Mucosa of stomach (tissue), 1 donor: ENCODE results near the gene NAPEPLD.
"Not testable (repeated sequence)": the region's sequence is repeated elsewhere in the genome, so short reads cannot be mapped to it uniquely, and the experiment has no call there.

Experiments
- H3K27me3 ChIP-seq: one replicate; pipeline ENCODE4 v1.7.0; 2013; ENCODE audit warnings: mild to moderate bottlenecking, low read length; ENCODE audit not compliant: control insufficient read depth, insufficient read depth
- H3K36me3 ChIP-seq: one replicate; pipeline ENCODE4 v1.7.0; 2013; ENCODE audit warnings: low read length; ENCODE audit not compliant: control insufficient read depth, insufficient read depth
- H3K4me1 ChIP-seq: one replicate; pipeline ENCODE4 v1.7.0; 2013; ENCODE audit warnings: mild to moderate bottlenecking, low read length; ENCODE audit not compliant: control insufficient read depth, insufficient read depth
- H3K4me3 ChIP-seq: one replicate; pipeline ENCODE4 v1.7.0; 2013; ENCODE audit warnings: low read length
- H3K9ac ChIP-seq: one replicate; pipeline ENCODE4 v1.7.0; 2013; ENCODE audit warnings: mild to moderate bottlenecking, low read length, moderate library complexity
- H3K9me3 ChIP-seq: one replicate; pipeline ENCODE4 v1.7.0; 2013; ENCODE audit warnings: mild to moderate bottlenecking, low read length, moderate library complexity; ENCODE audit not compliant: control insufficient read depth
- donor health status: Pancreatic carcinoma.

Gene NAPEPLD

DNA sequence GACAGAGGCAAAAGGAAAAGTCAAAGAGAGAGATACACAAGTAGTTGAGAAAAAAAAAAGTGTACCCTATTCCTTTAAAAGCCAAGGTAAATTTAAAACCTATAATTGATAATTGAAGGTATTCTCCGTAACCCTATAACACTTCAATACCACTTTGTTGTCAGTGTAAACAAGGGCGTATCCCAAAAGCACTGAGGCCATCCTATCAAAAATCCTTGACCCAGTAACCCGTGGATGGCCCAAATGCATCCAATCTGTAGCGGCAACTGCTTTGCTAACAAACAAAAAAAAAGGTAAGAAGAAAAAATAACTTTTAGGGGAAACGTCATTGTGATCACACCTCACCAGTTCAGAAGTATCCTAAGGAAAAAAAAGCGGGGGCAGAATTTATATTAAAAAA lies 5.1 kb upstream of the NAPEPLD start:
- Histone ChIP-seq H3K9ac (no peak overlapping the region), H3K27me3 (no peaks in the 10 kb centered on the region), H3K4me1 (peaks cover 25% of the 10 kb centered on the region)

DNA sequence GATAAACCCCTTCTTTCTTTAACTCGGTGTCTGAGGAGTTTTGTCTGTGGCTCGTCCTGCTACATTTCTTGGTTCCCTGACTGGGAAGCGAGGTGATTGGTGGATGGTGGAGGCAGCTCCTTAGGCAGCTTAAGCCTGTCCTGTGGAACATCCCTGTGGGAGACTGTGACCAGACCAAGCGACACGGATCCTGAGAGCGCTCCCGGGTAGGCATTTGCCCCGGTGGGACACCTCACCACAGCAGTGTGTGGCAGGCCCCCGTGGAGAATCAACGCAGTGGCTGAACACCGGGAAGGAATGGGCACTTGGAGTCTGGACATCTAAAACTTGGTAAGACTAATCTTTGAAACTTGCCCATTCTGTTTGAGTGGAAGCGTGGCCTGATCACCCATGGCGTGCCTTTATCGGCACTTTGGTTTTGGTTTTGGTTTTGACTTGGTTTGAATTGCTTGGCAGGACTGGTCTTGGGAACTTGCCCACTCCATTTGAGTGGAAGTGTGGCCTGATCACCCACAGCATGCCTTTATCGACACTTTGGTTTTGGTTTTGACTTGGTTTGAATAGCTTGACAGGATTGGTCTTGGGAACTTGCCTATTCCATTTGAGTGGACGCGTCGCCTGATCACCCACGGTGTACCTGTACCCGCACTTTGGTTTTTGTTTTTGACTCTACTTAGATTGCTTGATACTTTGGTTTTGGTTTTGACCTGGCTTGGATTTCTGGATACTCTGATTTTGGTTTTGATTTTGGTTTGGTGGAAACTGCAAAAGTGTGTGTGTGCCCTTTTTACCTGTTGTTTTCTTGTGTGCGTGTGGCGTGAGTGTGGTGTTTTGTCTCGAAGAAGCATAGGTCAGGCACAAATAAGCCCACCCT lies 4.1 kb upstream of the NAPEPLD start:
- H3K9me3 ChIP-seq, H3K27me3 ChIP-seq, H3K9ac ChIP-seq, H3K36me3 ChIP-seq, H3K4me3 ChIP-seq: not testable (repeated sequence)
- peaks cover 25% of the 10 kb centered on the region for H3K4me1 ChIP-seq

More for the DNA sequence above, 5.1 kb upstream of the NAPEPLD start:
- H3K4me3 ChIP-seq = no peak overlapping the region
- H3K9me3 ChIP-seq = no peaks in the 10 kb centered on the region
- H3K36me3 ChIP-seq = no peaks in the 10 kb centered on the region

- peaks cover 25% of the 10 kb centered on the region for H3K4me1 ChIP-seq
- H3K27me3 ChIP-seq, H3K9ac ChIP-seq, H3K36me3 ChIP-seq, H3K4me3 ChIP-seq, H3K9me3 ChIP-seq: not testable (repeated sequence)
Measured at GRCh38 chr7:103151993-103152676, 3.2 kb upstream of the NAPEPLD start.

DNA sequence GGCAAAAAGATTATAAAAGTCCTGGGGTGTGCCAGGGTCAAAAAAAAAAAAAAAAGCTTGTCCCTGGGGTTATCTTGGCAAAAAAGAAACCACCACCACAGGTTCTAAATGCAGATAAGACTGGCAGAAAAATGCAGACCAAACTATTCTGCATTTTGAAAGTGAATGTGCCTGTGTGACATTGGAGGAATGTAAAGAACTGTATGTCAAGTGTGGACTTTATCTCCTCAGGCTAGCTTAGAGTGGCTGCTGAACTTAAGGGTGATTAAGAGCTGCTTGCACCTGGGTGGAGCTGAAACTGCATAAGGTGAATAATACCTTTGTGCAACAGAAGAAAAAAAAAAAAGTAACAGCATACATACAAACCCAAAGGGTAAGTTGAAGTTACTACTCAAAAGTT lies 1.3 kb upstream of the NAPEPLD start:
- no peaks in the 10 kb centered on the region for H3K27me3 ChIP-seq
- peak overlapping the region; percentile 93 for H3K4me3 ChIP-seq
- peak overlapping the region; percentile 98 for H3K9ac ChIP-seq
- H3K36me3 ChIP-seq = no peaks in the 10 kb centered on the region
- H3K4me1 ChIP-seq = peaks cover 25% of the 10 kb centered on the region
- H3K9me3 ChIP-seq = no peaks in the 10 kb centered on the region

GRCh38 chr7:103149808-103150180 lies 895 bp upstream of the NAPEPLD start:
- H3K4me1 ChIP-seq = peaks cover 25% of the 10 kb centered on the region
- no peaks in the 10 kb centered on the region for H3K27me3 ChIP-seq
- H3K9me3 ChIP-seq = no peaks in the 10 kb centered on the region
- no peaks in the 10 kb centered on the region for H3K36me3 ChIP-seq
- H3K9ac ChIP-seq = peak overlapping the region; percentile 98
- peak overlapping the region; percentile 93 for H3K4me3 ChIP-seq

GRCh38 chr7:103148131-103148993 lies 537 bp downstream of the NAPEPLD start:
- no peaks in the 10 kb centered on the region for H3K36me3 ChIP-seq
- peak overlapping the region; percentile 98 for H3K9ac ChIP-seq
- no peaks in the 10 kb centered on the region for H3K9me3 ChIP-seq
- no peaks in the 10 kb centered on the region for H3K27me3 ChIP-seq
- peaks cover 30% of the 10 kb centered on the region for H3K4me1 ChIP-seq
- H3K4me3 ChIP-seq = peak overlapping the region; percentile 93

DNA sequence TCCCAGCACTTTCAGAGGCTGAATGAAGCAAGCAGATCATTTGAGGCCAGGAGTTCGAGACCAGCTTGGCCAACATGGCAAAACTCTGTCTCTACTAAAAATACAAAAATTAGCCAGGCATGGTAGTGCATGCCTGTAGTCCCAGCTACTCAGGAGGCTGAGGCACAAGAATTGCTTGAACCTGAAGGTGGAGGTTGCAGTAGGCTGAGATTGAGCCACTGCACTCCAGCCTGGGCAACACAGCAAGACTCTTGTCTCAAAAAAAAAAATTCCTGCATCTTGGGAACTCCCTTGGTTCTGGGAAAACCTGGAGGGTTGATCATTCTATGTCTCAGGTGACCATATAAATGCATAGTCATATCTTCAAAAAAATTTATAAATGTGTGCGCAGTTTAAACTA lies 4.1 kb downstream of the NAPEPLD start:
- H3K4me1 ChIP-seq = peaks cover 33% of the 10 kb centered on the region
- H3K36me3 ChIP-seq, H3K4me3 ChIP-seq, H3K9me3 ChIP-seq, H3K9ac ChIP-seq, H3K27me3 ChIP-seq: not testable (repeated sequence)

DNA sequence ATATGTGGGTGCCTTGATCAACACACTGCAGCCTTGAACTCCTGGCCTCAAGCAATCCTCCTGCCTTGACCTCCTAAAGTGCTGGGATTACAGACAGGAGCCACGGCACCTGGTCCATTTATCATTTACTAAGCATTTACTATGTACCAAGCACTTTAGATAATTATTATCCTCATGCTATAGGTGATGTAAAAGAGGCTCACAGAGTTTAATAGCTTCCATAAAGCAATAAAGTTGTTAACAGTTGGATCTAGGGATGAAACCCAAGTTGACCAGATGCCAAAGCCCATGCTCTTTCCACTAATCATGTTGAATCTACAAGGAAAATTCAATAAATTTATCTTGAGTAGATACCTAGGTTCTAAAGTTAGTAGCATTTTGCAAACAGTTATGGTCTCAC lies 5.0 kb downstream of the NAPEPLD start:
- Histone ChIP-seq H3K4me1 (peaks cover 29% of the 10 kb centered on the region), H3K4me3 (no peak overlapping the region), H3K27me3 (no peaks in the 10 kb centered on the region), H3K9ac (no peak overlapping the region), H3K36me3 (no peaks in the 10 kb centered on the region), H3K9me3 (no peaks in the 10 kb centered on the region)

- no peaks in the 10 kb centered on the region for H3K36me3 ChIP-seq
- H3K9me3 ChIP-seq = no peaks in the 10 kb centered on the region
- no peak overlapping the region for H3K4me3 ChIP-seq
- H3K27me3 ChIP-seq = no peaks in the 10 kb centered on the region
- H3K9ac ChIP-seq = no peak overlapping the region
- H3K4me1 ChIP-seq = peaks cover 31% of the 10 kb centered on the region
Measured at GRCh38 chr7:103142494-103142893, 6.4 kb downstream of the NAPEPLD start.

GRCh38 chr7:103141753-103142404 lies 7.0 kb downstream of the NAPEPLD start:
- H3K9me3 ChIP-seq = no peaks in the 10 kb centered on the region
- no peak overlapping the region for H3K9ac ChIP-seq
- H3K36me3 ChIP-seq = no peaks in the 10 kb centered on the region
- no peak overlapping the region for H3K4me3 ChIP-seq
- peaks cover 31% of the 10 kb centered on the region for H3K4me1 ChIP-seq
- H3K27me3 ChIP-seq = no peaks in the 10 kb centered on the region

DNA sequence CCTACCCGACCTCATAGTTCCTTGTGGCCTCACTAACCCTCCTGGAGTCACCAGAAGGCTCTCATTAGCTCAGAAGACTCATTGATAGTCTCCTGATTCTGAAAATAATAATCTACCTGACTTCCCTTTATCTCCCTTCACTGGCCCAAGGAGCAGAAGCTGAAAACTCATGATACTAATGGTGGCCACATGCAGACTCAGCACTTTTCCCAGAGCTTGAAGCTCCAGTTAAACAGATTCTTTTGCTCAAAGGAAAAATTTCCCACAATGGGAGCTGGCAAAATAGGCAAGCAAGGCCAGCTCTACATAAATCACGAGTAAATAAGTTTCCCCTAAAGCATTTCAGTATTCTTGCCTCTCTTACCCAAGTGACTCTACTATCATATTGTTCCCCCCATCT lies 8.2 kb downstream of the NAPEPLD start:
- H3K4me3 ChIP-seq = no peak overlapping the region
- H3K4me1 ChIP-seq = peaks cover 31% of the 10 kb centered on the region
- no peaks in the 10 kb centered on the region for H3K9me3 ChIP-seq
- H3K36me3 ChIP-seq = no peaks in the 10 kb centered on the region
- no peak overlapping the region for H3K9ac ChIP-seq
- H3K27me3 ChIP-seq = no peaks in the 10 kb centered on the region
